ENCODE data around the gene PRPF31.

The PRPF31 gene

GRCh38 chr19:54109651-54110050 is 5.9 kb upstream of the PRPF31 start:
- DNase-seq = no peak

GRCh38 chr19:54114340-54115108 is 1.0 kb upstream of the PRPF31 start:
- DNase-seq = peak; percentile 66

- DNase-seq = no peak
Observed at GRCh38 chr19:54121259-54121658, 5.7 kb downstream of the PRPF31 start.

- DNase-seq = no peak
Observed at GRCh38 chr19:54123682-54124081, 8.1 kb downstream of the PRPF31 start.

- DNase-seq = no peak
Observed at GRCh38 chr19:54124393-54124792, 8.8 kb downstream of the PRPF31 start.

- DNase-seq = no peak
Observed at GRCh38 chr19:54125713-54126112, 10.2 kb downstream of the PRPF31 start.

GRCh38 chr19:54127688-54128440 is 12.3 kb downstream of the PRPF31 start:
- no peak for DNase-seq

- DNase-seq = no peak
Observed at GRCh38 chr19:54128441-54128725, 12.8 kb downstream of the PRPF31 start.

- no peak for DNase-seq
Observed at GRCh38 chr19:54128796-54129616, 13.5 kb downstream of the PRPF31 start.

- DNase-seq = no peak
Observed at GRCh38 chr19:54129617-54129996, 14.1 kb downstream of the PRPF31 start.

- DNase-seq = peak; percentile 22
Observed at GRCh38 chr19:54133312-54133956, 17.9 kb downstream of the PRPF31 start.

GRCh38 chr19:54133957-54134590 is 18.5 kb downstream of the PRPF31 start:
- DNase-seq = no peak

- no peak for DNase-seq
Observed at GRCh38 chr19:54136086-54136863, 20.7 kb downstream of the PRPF31 start.

GRCh38 chr19:54136864-54137698 is 21.5 kb downstream of the PRPF31 start:
- peak; percentile 100 for DNase-seq

- no peak for DNase-seq
Observed at GRCh38 chr19:54137699-54138488, 22.3 kb downstream of the PRPF31 start, which contains the start of gene CNOT3. CNOT3 (plus strand) TSS chr19:54137762; CDS start chr19:54142979, 5,217 bp downstream.

GRCh38 chr19:54138489-54139256 is 23.1 kb downstream of the PRPF31 start:
- no peak for DNase-seq

GRCh38 chr19:54141356-54141755 is 25.8 kb downstream of the PRPF31 start:
- DNase-seq = no peak

GRCh38 chr19:54142166-54142780 is 26.7 kb downstream of the PRPF31 start:
- no peak for DNase-seq

All from hematopoietic multipotent progenitor cell treated with erythropoietin and hydrocortisone succinate and interleukin-3 and kit ligand, for 8 days (in vitro differentiated cells).